Spleen (tissue), 7 donors: Measurements from ENCODE around the gene DNAL4.

Experiments used
- POLR2AphosphoS5 ChIP-seq, 3 donors: sonication (generic); formaldehyde crosslinking; IDR thresholded peaks; one replicate each; pipeline ENCODE4 v1.5.1; 2017; ENCODE audit warnings: antibody characterized with exemption in 3 of 3
- TF ChIP-seq, protein P1 (sequence below), 11 experiments: fragments of 200-600 bp in 7 of 11; fragments of 450-650 bp in 4 of 11; sonication (generic) in 4 of 11; IDR thresholded peaks in 8 of 11; conservative IDR thresholded peaks in 3 of 11; 1 replicate in 7 of 11; 2 replicates in 4 of 11; pipeline versions ENCODE4 v1.4.0 to v1.8.0; 2016 to 2021; ENCODE audit warnings: antibody characterized with exemption in 11 of 11, inconsistent platforms in 4 of 11, mild to moderate bottlenecking in 1 of 11
- donor health status: DM: no; HTN: no; CAD: no; lungs with moderate emphysema.
- donor health status: DM: no; HTN: no; CAD: no.
- donor health status: DM: no; HTN: no; CAD: no.

DNA sequence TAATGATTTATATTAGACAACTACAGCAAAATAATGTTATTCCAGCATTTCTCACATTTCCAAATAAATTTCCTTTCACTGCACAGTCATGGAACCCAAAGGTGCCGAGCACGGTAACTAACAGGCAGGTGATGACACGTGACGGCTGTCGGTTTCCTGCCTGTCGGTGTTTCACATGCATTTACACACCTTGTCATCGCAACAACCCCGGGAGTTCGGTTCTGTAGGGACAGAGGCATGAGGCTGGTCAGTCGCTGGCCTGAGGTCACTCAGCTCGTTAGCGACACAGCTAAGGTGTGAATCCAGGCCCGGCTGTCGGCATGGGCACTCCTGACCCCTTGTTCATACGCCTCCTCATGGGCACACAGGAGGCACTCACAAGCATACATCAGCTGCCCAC lies 9.9 kb downstream of the DNAL4 start:
- TF ChIP-seq, protein P1, sequence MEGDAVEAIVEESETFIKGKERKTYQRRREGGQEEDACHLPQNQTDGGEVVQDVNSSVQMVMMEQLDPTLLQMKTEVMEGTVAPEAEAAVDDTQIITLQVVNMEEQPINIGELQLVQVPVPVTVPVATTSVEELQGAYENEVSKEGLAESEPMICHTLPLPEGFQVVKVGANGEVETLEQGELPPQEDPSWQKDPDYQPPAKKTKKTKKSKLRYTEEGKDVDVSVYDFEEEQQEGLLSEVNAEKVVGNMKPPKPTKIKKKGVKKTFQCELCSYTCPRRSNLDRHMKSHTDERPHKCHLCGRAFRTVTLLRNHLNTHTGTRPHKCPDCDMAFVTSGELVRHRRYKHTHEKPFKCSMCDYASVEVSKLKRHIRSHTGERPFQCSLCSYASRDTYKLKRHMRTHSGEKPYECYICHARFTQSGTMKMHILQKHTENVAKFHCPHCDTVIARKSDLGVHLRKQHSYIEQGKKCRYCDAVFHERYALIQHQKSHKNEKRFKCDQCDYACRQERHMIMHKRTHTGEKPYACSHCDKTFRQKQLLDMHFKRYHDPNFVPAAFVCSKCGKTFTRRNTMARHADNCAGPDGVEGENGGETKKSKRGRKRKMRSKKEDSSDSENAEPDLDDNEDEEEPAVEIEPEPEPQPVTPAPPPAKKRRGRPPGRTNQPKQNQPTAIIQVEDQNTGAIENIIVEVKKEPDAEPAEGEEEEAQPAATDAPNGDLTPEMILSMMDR (IDR thresholded peaks at IDR 0.05 in 8 of 11, conservative IDR thresholded peaks at IDR 0.05 in 3 of 11), result no peak
- TF ChIP-seq POLR2AphosphoS5 (IDR thresholded peaks at IDR 0.05), result no peak
